Loucy (cell line): ENCODE results near the gene HS3ST5.

ENCODE experiments used
- CTCF ChIP-seq: fragments of 200-600 bp; sonication (generic); conservative IDR thresholded peaks from 2 replicates; pipeline ENCODE4 v1.5.1; 2014; ENCODE audit warnings: mild to moderate bottlenecking, antibody characterized with exemption, low read length
- EZH2phosphoT487 ChIP-seq: fragments of 200-600 bp; IDR thresholded peaks from 2 replicates; pipeline ENCODE4 v1.6.1; 2018; ENCODE audit warnings: antibody characterized with exemption, mild to moderate bottlenecking, moderate library complexity, borderline replicate concordance

- TF ChIP-seq CTCF (no peak), EZH2phosphoT487 (no peak)
These were observed 189.4 kb downstream of the HS3ST5 start for GRCh38 chr6:114153448-114153847.
